Measurements from ENCODE around the gene LIPM.
A peak's percentile ranks its signal among the peaks of the same experiment; 100 is the strongest.

Gene LIPM

GRCh38 chr10:88840881-88841280 lies 38.4 kb downstream of the LIPM start:
- Histone ChIP-seq H3K9me3 (replicated peaks; ENCODE audit: insufficient read depth, low read length) (no peaks in the 10 kb centered on the region), H3F3A (ENCODE audit: insufficient read depth, low read length) (no peaks in the 10 kb centered on the region), H3K9me2 (replicated peaks; ENCODE audit: insufficient read depth, low read length) (no peaks in the 10 kb centered on the region), H3K9ac (ENCODE audit: low read length) (no peak overlapping the region), H3K4me3 (ENCODE audit: low read length) (no peak overlapping the region), H3K27ac (ENCODE audit: low read length) (no peak overlapping the region), H3K27me3 (replicated peaks; ENCODE audit: insufficient read depth, low read length) (no peaks in the 10 kb centered on the region), H4K20me1 (ENCODE audit: insufficient read depth, low read length) (no peaks in the 10 kb centered on the region), H3K4me2 (ENCODE audit: low read depth, low read length) (no peak overlapping the region; the same call in 1 of the 2 replicates), H3K79me2 (ENCODE audit: low read length) (no peaks in the 10 kb centered on the region), H2AFZ (ENCODE audit: low read length) (no peak overlapping the region), H3K4me1 (ENCODE audit: low read length) (no peaks in the 10 kb centered on the region), H3K36me3 (replicated peaks; ENCODE audit: insufficient read depth, low read length) (no peaks in the 10 kb centered on the region)
- DNase-seq: no peak
- TF ChIP-seq EZH2phosphoT487 (IDR thresholded peaks at IDR 0.05; ENCODE audit: low read length): no peak
- no peak for TF ChIP-seq CTCF (IDR thresholded peaks at IDR 0.05; ENCODE audit: low read length)
- TF ChIP-seq EZH2 (optimal IDR thresholded peaks at IDR 0.05; ENCODE audit: low read depth, low read length): no peak

DNA sequence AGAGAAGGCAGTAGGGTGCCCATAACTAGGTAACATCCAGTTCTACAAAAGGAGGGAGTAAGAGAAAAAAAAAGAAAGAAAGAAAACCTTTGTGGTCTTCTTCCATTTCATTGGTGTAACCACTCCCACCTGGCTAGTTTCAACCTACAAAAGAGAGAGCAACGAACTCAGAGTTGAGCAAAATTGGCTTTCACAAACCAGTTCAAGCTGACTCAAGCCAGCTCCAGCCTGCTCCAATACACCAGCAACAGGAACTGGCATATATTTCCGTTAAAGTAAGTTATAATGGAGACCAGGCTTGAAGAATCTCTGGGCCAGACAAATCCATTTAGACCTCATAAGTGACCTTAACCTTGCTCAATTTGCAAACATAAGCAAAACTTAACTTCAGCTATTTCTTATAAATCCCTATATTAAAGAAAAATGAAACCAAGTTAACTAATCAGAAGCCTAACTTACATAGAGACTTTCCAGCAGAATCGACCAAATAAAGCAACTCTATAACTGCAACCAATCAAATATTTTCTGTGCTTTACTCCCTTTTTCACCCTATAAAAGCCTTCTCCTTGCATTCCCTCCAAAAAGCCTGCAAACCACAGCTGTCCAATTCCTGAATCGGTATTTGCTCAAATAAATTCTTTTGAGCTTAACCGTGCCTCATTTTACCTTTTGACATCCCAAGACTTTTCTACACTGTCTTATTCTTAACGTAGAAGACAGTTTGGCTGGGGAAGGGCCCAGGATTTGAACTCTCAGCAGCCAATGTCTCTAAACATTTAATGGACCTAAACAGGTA lies 39.0 kb downstream of the LIPM start:
- Histone ChIP-seq H3F3A (ENCODE audit: insufficient read depth, low read length) (no peaks in the 10 kb centered on the region), H2AFZ (ENCODE audit: low read length) (no peak overlapping the region), H4K20me1 (ENCODE audit: insufficient read depth, low read length) (no peaks in the 10 kb centered on the region), H3K27me3 (replicated peaks; ENCODE audit: insufficient read depth, low read length) (no peaks in the 10 kb centered on the region), H3K4me2 (ENCODE audit: low read depth, low read length) (peak overlapping the region; percentile 18; the same call in 1 of the 2 replicates), H3K79me2 (ENCODE audit: low read length) (no peaks in the 10 kb centered on the region), H3K9me3 (replicated peaks; ENCODE audit: insufficient read depth, low read length) (no peaks in the 10 kb centered on the region), H3K9me2 (replicated peaks; ENCODE audit: insufficient read depth, low read length) (no peaks in the 10 kb centered on the region), H3K4me1 (ENCODE audit: low read length) (no peaks in the 10 kb centered on the region), H3K36me3 (replicated peaks; ENCODE audit: insufficient read depth, low read length) (no peaks in the 10 kb centered on the region), H3K4me3 (ENCODE audit: low read length) (no peak overlapping the region), H3K9ac (ENCODE audit: low read length) (no peak overlapping the region), H3K27ac (ENCODE audit: low read length) (no peak overlapping the region)
- peak; percentile 19 for DNase-seq
- TF ChIP-seq CTCF (IDR thresholded peaks at IDR 0.05; ENCODE audit: low read length) (no peak), EZH2phosphoT487 (IDR thresholded peaks at IDR 0.05; ENCODE audit: low read length) (no peak)

DNA sequence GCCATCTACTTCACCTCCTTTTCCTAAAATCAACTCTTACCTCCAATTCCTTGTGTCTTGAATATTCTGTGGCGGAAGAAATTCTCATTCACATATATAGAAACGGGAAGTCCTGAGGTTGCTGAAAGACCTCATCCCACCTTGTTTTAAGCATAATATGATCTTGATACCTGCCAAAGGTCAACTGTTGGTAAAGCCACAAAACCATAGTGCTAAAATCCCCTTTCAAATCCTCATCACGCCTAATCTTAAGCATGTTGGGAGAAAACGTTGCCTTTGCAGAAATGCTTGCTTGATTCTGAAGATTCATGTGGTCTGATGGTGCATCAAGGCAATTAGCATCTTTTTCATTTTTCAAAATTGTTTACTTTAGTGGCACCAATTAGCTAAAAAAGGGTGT lies 40.6 kb downstream of the LIPM start:
- Histone ChIP-seq H3K79me2 (ENCODE audit: low read length) (no peaks in the 10 kb centered on the region), H3K9me3 (replicated peaks; ENCODE audit: insufficient read depth, low read length) (no peaks in the 10 kb centered on the region), H3K36me3 (replicated peaks; ENCODE audit: insufficient read depth, low read length) (no peaks in the 10 kb centered on the region), H4K20me1 (ENCODE audit: insufficient read depth, low read length) (no peaks in the 10 kb centered on the region), H2AFZ (ENCODE audit: low read length) (no peak overlapping the region), H3K9me2 (replicated peaks; ENCODE audit: insufficient read depth, low read length) (no peaks in the 10 kb centered on the region), H3K4me1 (ENCODE audit: low read length) (no peaks in the 10 kb centered on the region), H3K9ac (ENCODE audit: low read length) (no peak overlapping the region), H3K4me2 (ENCODE audit: low read depth, low read length) (no peak overlapping the region), H3F3A (ENCODE audit: insufficient read depth, low read length) (no peaks in the 10 kb centered on the region), H3K27me3 (replicated peaks; ENCODE audit: insufficient read depth, low read length) (no peaks in the 10 kb centered on the region), H3K27ac (ENCODE audit: low read length) (no peak overlapping the region), H3K4me3 (ENCODE audit: low read length) (no peak overlapping the region)
- DNase-seq: no peak
- TF ChIP-seq CTCF (IDR thresholded peaks at IDR 0.05; ENCODE audit: low read length) (no peak), EZH2 (optimal IDR thresholded peaks at IDR 0.05; ENCODE audit: low read depth, low read length) (no peak), EZH2phosphoT487 (IDR thresholded peaks at IDR 0.05; ENCODE audit: low read length) (no peak)
